PC-9 (cell line): ENCODE measurements around the gene OAS2.

ENCODE experiments used
- EZH2 ChIP-seq: fragments of 200-600 bp; sonication (generic); IDR thresholded peaks from 2 replicates; pipeline ENCODE4 v1.8.0; 2017; ENCODE audit warnings: antibody characterized with exemption, low read depth
- TF ChIP-seq, protein P1 (sequence below): fragments of 200-600 bp; sonication (generic); conservative IDR thresholded peaks from 2 replicates; pipeline ENCODE4 v1.6.1; 2017; ENCODE audit warnings: mixed run types, antibody characterized with exemption, mild to moderate bottlenecking, moderate library complexity

DNA sequence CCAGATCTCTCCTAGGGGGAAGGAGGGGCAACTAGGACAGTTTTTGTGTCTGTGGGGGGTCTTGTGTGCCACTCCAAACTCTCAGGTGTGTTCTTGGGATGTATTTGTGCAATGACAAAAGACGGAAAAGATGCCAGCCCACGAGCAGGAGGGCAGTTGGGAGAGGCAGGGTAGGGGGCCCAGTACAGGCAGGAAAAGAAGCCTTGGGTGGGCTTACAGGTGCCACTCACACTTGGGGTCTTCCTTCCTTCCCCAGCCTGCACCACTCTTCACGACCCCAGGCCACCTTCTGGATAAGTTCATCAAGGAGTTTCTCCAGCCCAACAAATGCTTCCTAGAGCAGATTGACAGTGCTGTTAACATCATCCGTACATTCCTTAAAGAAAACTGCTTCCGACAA lies 24.4 kb downstream of the OAS2 start:
- TF ChIP-seq, protein P1, sequence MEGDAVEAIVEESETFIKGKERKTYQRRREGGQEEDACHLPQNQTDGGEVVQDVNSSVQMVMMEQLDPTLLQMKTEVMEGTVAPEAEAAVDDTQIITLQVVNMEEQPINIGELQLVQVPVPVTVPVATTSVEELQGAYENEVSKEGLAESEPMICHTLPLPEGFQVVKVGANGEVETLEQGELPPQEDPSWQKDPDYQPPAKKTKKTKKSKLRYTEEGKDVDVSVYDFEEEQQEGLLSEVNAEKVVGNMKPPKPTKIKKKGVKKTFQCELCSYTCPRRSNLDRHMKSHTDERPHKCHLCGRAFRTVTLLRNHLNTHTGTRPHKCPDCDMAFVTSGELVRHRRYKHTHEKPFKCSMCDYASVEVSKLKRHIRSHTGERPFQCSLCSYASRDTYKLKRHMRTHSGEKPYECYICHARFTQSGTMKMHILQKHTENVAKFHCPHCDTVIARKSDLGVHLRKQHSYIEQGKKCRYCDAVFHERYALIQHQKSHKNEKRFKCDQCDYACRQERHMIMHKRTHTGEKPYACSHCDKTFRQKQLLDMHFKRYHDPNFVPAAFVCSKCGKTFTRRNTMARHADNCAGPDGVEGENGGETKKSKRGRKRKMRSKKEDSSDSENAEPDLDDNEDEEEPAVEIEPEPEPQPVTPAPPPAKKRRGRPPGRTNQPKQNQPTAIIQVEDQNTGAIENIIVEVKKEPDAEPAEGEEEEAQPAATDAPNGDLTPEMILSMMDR: no peak
- no peak for TF ChIP-seq EZH2
